K562 (cell line): Measurements from ENCODE around the gene RNU5D-1. TPM values are rescaled to one million over a fixed set of nuclear protein-coding genes. Genes with fewer than 3 reads are reported as not detected.

Experiments used
- CHCHD3 ChIP-seq: fragments of 250-450 bp; sonication (Bioruptor Pico); IDR thresholded peaks from 2 replicates; pipeline ENCODE4 v2.1.2; 2022; ENCODE audit warnings: mild to moderate bottlenecking
- ESRRA ChIP-seq: fragments of 450-650 bp; IDR thresholded peaks from 2 replicates; pipeline ENCODE4 v1.6.1; 2014; ENCODE audit warnings: low read depth, mild to moderate bottlenecking, moderate library complexity, borderline replicate concordance
- ESRRB ChIP-seq: fragments of 250-450 bp; sonication (Bioruptor Pico); IDR thresholded peaks from 2 replicates; pipeline ENCODE4 v1.5.0; 2020; ENCODE audit warnings: mild to moderate bottlenecking, moderate library complexity, borderline replicate concordance
- FOXM1 ChIP-seq, 2 experiments: fragments of 450-650 bp in 1 of 2; sonication (generic) in 1 of 2; formaldehyde crosslinking in 1 of 2; IDR thresholded peaks; 2 replicates each; pipeline versions ENCODE4 v1.6.1 to v1.9.0; 2017 to 2022; ENCODE audit warnings: low read depth in 2 of 2, mild to moderate bottlenecking in 2 of 2, missing genetic modification reagents in 1 of 2, moderate library complexity in 1 of 2
- HMBOX1 ChIP-seq: sonication (generic); IDR thresholded peaks from 2 replicates; pipeline ENCODE4 v1.6.1; 2016
- ID3 ChIP-seq, 2 experiments: fragments of 250-450 bp in 1 of 2; fragments of 450-650 bp in 1 of 2; sonication (Bioruptor Pico) in 1 of 2; IDR thresholded peaks; 2 replicates each; pipeline versions ENCODE4 v1.6.1 to v1.8.0; 2016 to 2021; ENCODE audit warnings: mild to moderate bottlenecking in 2 of 2, moderate library complexity in 2 of 2, missing compliant biosample characterization in 1 of 2, missing genetic modification characterization in 1 of 2
- MEF2D ChIP-seq: conservative IDR thresholded peaks from 2 replicates; pipeline ENCODE4 v1.6.1; 2016; ENCODE audit warnings: low read depth, missing genetic modification characterization, missing compliant biosample characterization
- POLR2A ChIP-seq: fragments of 450-650 bp; conservative IDR thresholded peaks from 2 replicates; pipeline ENCODE4 v1.6.1; 2016
- POLR2G ChIP-seq: fragments of 200-400 bp; formaldehyde crosslinking; IDR thresholded peaks from 2 replicates; pipeline ENCODE4 v1.6.1; 2017; ENCODE audit warnings: low read depth, mild to moderate bottlenecking, antibody characterized with exemption, low read length, moderate library complexity
- SAFB ChIP-seq: fragments of 200-400 bp; formaldehyde crosslinking; IDR thresholded peaks from 2 replicates; pipeline ENCODE4 v1.6.1; 2017; ENCODE audit warnings: low read depth, low read length, borderline replicate concordance
- SMAD2 ChIP-seq: fragments of 150-350 bp; IDR thresholded peaks from 2 replicates; pipeline ENCODE4 v1.6.1; 2014; ENCODE audit warnings: low read depth, mild to moderate bottlenecking, low read length
- TBP ChIP-seq: optimal IDR thresholded peaks from 2 replicates; pipeline ENCODE3; 2011; ENCODE audit warnings: low read depth, low read length, improper control_type of control experiment
- XRCC4 ChIP-seq: IDR thresholded peaks from one replicate; pipeline ENCODE4 v1.6.1; 2011; ENCODE audit not compliant: insufficient read depth, insufficient read length; ENCODE audit errors: extremely low read depth
- ZNF239 ChIP-seq: fragments of 250-450 bp; sonication (Bioruptor Pico); IDR thresholded peaks from 2 replicates; pipeline ENCODE4 v1.4.0; 2020; ENCODE audit warnings: mild to moderate bottlenecking
- ZNF263 ChIP-seq: sonication (generic); formaldehyde crosslinking; IDR thresholded peaks from 2 replicates; pipeline ENCODE4 v1.8.0; 2022; ENCODE audit warnings: mild to moderate bottlenecking, missing genetic modification reagents, borderline replicate concordance
- ZNF3 ChIP-seq: fragments of 250-450 bp; sonication (Bioruptor Pico); IDR thresholded peaks from 2 replicates; pipeline ENCODE4 v1.5.0; 2021; ENCODE audit warnings: mild to moderate bottlenecking, moderate library complexity
- ZNF354B ChIP-seq: fragments of 250-450 bp; sonication (Bioruptor Pico); IDR thresholded peaks from 2 replicates; pipeline ENCODE4 v1.4.0; 2020
- ZNF668 ChIP-seq: fragments of 250-450 bp; sonication (Bioruptor Pico); IDR thresholded peaks from 2 replicates; pipeline ENCODE4 v1.8.0; 2022; ENCODE audit warnings: mild to moderate bottlenecking, inconsistent platforms
- polyA plus RNA-seq, 8 experiments: library from polyadenylated mRNA; depleted of rRNA in 4 of 8; stranded (reverse) in 5 of 8; unstranded in 3 of 8; fragments of >200 nt; fragmentation: Nextera tagmentation in 2 of 8; fragmentation: Illumina TruSeq in 1 of 8; extraction: Ambion mirVana in 2 of 8; extraction: Trizol in 1 of 8; gene quantifications; 2 replicates each; pipeline versions ENCODE4 v1.2.1 to v1.2.3, GENCODE V29; 2011 to 2014; ENCODE audit warnings: inconsistent platforms in 1 of 8, missing spikeins in 1 of 8
- total RNA-seq, 7 experiments: library from RNA; depleted of rRNA in 6 of 7; stranded (reverse); fragments of >200 nt in 6 of 7; fragmentation: Illumina TruSeq in 2 of 7; extraction: Trizol in 2 of 7; gene quantifications; 2 replicates each; pipeline versions ENCODE4 v1.2.1 to v1.2.3, GENCODE V29; 2011 to 2021; ENCODE audit warnings: low replicate concordance in 1 of 7
- TF ChIP-seq, protein P1 (sequence below): sonication (generic); formaldehyde crosslinking; IDR thresholded peaks from 2 replicates; pipeline ENCODE4 v1.9.0; 2022; ENCODE audit warnings: mild to moderate bottlenecking, missing genetic modification reagents
- TF ChIP-seq, protein P2 (sequence below): sonication (generic); formaldehyde crosslinking; IDR thresholded peaks from 2 replicates; pipeline ENCODE4 v1.4.0; 2020; ENCODE audit warnings: mild to moderate bottlenecking, missing genetic modification reagents
- TF ChIP-seq, protein P3 (sequence below), 2 experiments: IDR thresholded peaks; 2 replicates each; pipeline ENCODE4 v1.6.1; 2012; ENCODE audit warnings: improper control_type of control experiment in 2 of 2, low read depth in 2 of 2, low read length in 2 of 2, borderline replicate concordance in 1 of 2

RNU5D-1 gene
- total and polyA plus RNA-seq, 9 of the 15 experiments (the other 6 are each of a cell fraction or from before 2014, with no cell fraction given) = under 0.01 TPM; not detected in 8

DNA sequence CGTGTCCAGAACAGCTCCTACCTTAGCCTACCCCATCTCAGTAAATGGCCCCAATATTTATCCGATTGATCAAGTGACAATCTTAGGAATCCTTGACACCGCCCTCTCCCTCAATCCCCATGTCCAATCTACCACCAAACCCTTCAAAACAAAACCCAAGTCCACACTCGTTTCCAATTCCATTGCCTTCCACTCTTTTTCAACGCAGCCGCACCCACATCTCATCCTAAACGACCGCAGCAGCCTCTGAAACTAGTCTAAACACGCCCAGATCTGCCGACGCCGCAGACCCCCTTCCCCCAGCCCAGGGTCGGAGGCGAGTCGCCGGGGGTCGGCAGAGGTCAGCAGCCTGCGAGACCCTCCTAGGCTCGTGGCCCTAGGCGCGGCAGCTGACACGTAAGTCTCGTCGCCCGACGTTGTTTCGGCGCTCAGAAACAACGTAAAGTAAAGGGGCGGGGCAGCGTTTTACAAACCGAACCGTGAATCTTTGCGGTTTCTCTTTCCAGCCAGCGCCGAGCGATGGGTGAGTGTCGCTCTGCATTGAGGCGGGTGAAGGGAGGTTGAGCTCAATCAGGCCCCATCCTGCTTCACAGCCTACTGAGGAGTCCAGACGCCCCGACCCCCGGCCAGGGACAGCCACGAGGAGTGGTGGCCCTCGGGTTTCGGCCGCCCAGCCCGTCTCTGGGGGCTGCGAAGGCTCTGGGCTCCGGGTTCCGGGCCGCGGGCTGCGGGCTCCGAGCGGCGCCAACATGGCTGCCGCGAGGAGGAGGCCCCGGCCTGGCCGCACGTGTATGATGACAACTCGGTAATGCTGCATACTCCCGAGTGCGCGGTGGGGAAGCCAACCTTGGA lies 44.3 kb upstream of the RNU5D-1 start, which contains the start of gene RPS8 (continued):
- TF ChIP-seq, protein P1, sequence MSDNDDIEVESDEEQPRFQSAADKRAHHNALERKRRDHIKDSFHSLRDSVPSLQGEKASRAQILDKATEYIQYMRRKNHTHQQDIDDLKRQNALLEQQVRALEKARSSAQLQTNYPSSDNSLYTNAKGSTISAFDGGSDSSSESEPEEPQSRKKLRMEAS (CRISPR knock-in tag) = peak; percentile 95
- TF ChIP-seq ZNF668 (CRISPR knock-in tag) = no peak; the same call in 1 of the 2 replicates
- TF ChIP-seq MEF2D (tag) = peak; percentile 4; the same call in 1 of the 2 replicates
- peak; percentile 99 for TF ChIP-seq TBP
- TF ChIP-seq HMBOX1 = peak; percentile 28; the same call in 1 of the 2 replicates
- TF ChIP-seq ZNF354B (CRISPR knock-in tag) = no peak; the same call in 1 of the 2 replicates
- no peak for TF ChIP-seq ID3 (CRISPR knock-in tag; IDR thresholded peaks at IDR 0.05)
- peak; percentile 57 for TF ChIP-seq ID3 (tag; IDR thresholded peaks at IDR 0.05)
- no peak for TF ChIP-seq SAFB
- peak; percentile 42; the same call in 1 of the 2 replicates for TF ChIP-seq ZNF239
- peak; percentile 90 for TF ChIP-seq FOXM1 (IDR thresholded peaks at IDR 0.05; ENCODE audit: low read depth)
- TF ChIP-seq FOXM1 (CRISPR knock-in tag; IDR thresholded peaks at IDR 0.05; ENCODE audit: low read depth) = peak; percentile 96; the same call in 1 of the 2 replicates
- TF ChIP-seq POLR2A = peak; percentile 100
- TF ChIP-seq ZNF263 (CRISPR knock-in tag) = peak; percentile 67
- peak; percentile 100 for TF ChIP-seq POLR2G
- TF ChIP-seq SMAD2 = no peak
- TF ChIP-seq, protein P2, sequence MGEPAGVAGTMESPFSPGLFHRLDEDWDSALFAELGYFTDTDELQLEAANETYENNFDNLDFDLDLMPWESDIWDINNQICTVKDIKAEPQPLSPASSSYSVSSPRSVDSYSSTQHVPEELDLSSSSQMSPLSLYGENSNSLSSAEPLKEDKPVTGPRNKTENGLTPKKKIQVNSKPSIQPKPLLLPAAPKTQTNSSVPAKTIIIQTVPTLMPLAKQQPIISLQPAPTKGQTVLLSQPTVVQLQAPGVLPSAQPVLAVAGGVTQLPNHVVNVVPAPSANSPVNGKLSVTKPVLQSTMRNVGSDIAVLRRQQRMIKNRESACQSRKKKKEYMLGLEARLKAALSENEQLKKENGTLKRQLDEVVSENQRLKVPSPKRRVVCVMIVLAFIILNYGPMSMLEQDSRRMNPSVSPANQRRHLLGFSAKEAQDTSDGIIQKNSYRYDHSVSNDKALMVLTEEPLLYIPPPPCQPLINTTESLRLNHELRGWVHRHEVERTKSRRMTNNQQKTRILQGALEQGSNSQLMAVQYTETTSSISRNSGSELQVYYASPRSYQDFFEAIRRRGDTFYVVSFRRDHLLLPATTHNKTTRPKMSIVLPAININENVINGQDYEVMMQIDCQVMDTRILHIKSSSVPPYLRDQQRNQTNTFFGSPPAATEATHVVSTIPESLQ (CRISPR knock-in tag) = no peak
- TF ChIP-seq ESRRB (CRISPR knock-in tag) = peak; percentile 13; the same call in 1 of the 2 replicates
- TF ChIP-seq, protein P3, sequence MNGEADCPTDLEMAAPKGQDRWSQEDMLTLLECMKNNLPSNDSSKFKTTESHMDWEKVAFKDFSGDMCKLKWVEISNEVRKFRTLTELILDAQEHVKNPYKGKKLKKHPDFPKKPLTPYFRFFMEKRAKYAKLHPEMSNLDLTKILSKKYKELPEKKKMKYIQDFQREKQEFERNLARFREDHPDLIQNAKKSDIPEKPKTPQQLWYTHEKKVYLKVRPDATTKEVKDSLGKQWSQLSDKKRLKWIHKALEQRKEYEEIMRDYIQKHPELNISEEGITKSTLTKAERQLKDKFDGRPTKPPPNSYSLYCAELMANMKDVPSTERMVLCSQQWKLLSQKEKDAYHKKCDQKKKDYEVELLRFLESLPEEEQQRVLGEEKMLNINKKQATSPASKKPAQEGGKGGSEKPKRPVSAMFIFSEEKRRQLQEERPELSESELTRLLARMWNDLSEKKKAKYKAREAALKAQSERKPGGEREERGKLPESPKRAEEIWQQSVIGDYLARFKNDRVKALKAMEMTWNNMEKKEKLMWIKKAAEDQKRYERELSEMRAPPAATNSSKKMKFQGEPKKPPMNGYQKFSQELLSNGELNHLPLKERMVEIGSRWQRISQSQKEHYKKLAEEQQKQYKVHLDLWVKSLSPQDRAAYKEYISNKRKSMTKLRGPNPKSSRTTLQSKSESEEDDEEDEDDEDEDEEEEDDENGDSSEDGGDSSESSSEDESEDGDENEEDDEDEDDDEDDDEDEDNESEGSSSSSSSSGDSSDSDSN (IDR thresholded peaks at IDR 0.05; ENCODE audit: borderline replicate concordance in 1 of 2, low read depth in 2 of 2, low read length in 2 of 2) = no peak
- TF ChIP-seq XRCC4 = no peak
- TF ChIP-seq ZNF3 (CRISPR knock-in tag) = no peak
- peak; percentile 98 for TF ChIP-seq ESRRA
- TF ChIP-seq CHCHD3 (CRISPR knock-in tag) = peak; percentile 7
